Loucy (cell line): ENCODE measurements around the gene MBNL2.

Experiments used
- H2AFZ ChIP-seq: fragments of 200-600 bp; sonication (generic); 2 replicates; pipeline ENCODE4 v1.6.0; 2016; ENCODE audit warnings: antibody characterized with exemption, mild to moderate bottlenecking, low read length, moderate library complexity
- H3F3A ChIP-seq: fragments of 200-600 bp; 2 replicates; pipeline ENCODE4 v1.6.0; 2016; ENCODE audit warnings: antibody characterized with exemption, low read depth, mild to moderate bottlenecking
- H3K27me3 ChIP-seq: fragments of 200-600 bp; sonication (generic); 2 replicates; pipeline ENCODE4 v1.6.1; 2014; ENCODE audit warnings: low read length, mild to moderate bottlenecking; ENCODE audit not compliant: insufficient read depth, poor library complexity, severe bottlenecking
- H3K36me3 ChIP-seq: fragments of 200-600 bp; sonication (generic); 2 replicates; pipeline ENCODE4 v1.6.1; 2016; ENCODE audit warnings: low read length; ENCODE audit not compliant: insufficient read depth
- H3K4me1 ChIP-seq: fragments of 200-600 bp; sonication (generic); 2 replicates; pipeline ENCODE4 v1.5.1; 2014; ENCODE audit warnings: low read length, mild to moderate bottlenecking; ENCODE audit not compliant: insufficient read depth, poor library complexity, severe bottlenecking
- H3K4me2 ChIP-seq: fragments of 200-600 bp; sonication (generic); 2 replicates; pipeline ENCODE4 v1.6.0; 2014; ENCODE audit warnings: antibody characterized with exemption, low read length, low read depth, mild to moderate bottlenecking; ENCODE audit not compliant: poor library complexity, severe bottlenecking
- H3K4me3 ChIP-seq: fragments of 200-600 bp; sonication (generic); 2 replicates; pipeline ENCODE4 v1.5.1; 2014; ENCODE audit warnings: low read length, mild to moderate bottlenecking, mixed read lengths; ENCODE audit not compliant: poor library complexity, severe bottlenecking
- H3K79me2 ChIP-seq: fragments of 200-600 bp; sonication (generic); 2 replicates; pipeline ENCODE4 v1.6.1; 2014; ENCODE audit warnings: low read length; ENCODE audit not compliant: insufficient read depth
- H3K9ac ChIP-seq: fragments of 200-600 bp; sonication (generic); 2 replicates; pipeline ENCODE4 v1.6.0; 2014; ENCODE audit warnings: mild to moderate bottlenecking, low read depth, low read length, moderate library complexity; ENCODE audit not compliant: poor library complexity, severe bottlenecking
- H3K9me2 ChIP-seq: fragments of 200-600 bp; sonication (generic); replicated peaks from 2 replicates; pipeline ENCODE4 v1.6.1; 2016; ENCODE audit warnings: low read depth, low read length, mixed read lengths
- H3K9me3 ChIP-seq: fragments of 200-600 bp; sonication (generic); 2 replicates; pipeline ENCODE4 v1.6.1; 2014; ENCODE audit warnings: mild to moderate bottlenecking, antibody characterized with exemption, low read length, low read depth; ENCODE audit not compliant: insufficient read depth
- H4K20me1 ChIP-seq: fragments of 200-600 bp; sonication (generic); 2 replicates; pipeline ENCODE4 v1.6.0; 2014; ENCODE audit warnings: antibody characterized with exemption, low read length, mild to moderate bottlenecking; ENCODE audit not compliant: insufficient read depth, poor library complexity, severe bottlenecking
- EZH2phosphoT487 ChIP-seq: fragments of 200-600 bp; IDR thresholded peaks from 2 replicates; pipeline ENCODE4 v1.6.1; 2018; ENCODE audit warnings: antibody characterized with exemption, mild to moderate bottlenecking, moderate library complexity, borderline replicate concordance
- TF ChIP-seq, protein P1 (sequence below): fragments of 200-600 bp; sonication (generic); conservative IDR thresholded peaks from 2 replicates; pipeline ENCODE4 v1.5.1; 2014; ENCODE audit warnings: mild to moderate bottlenecking, antibody characterized with exemption, low read length

Gene MBNL2

DNA sequence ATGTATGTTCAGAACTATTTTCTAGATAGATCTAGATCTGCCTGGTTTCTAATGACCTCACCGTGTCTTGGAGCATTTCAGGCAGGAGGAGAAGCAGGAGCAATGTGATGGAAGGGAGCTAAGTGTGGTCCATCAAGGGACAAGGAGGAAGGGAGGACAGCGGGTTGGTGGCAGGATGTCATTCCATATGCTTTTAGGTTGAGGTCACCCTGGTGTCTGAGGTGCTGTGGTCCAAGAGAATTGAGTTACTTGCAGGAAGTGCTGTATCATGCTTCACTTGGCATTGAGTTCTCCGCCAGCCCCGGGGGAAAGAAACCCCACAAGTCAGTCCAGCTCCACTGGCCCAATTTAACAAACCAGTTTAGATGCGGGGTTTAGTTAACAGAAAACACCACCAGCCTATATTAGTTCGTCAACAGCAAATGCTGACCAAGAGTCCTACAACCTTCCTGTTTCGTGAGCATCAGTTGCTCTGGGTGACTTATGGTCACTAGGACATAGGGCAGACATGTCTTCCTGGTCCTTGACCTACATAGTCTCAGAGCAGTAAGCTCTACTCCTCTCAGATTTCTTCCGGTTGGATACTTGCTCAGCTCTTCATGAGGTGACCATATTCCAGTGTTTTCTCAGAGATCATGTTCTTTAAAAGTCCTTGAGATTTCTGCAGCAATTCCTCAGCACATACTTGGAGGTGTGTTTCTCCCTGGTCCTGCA is 79.4 kb downstream of the MBNL2 start:
- no peaks in the 10 kb centered on the region for H3F3A ChIP-seq
- H3K27me3 ChIP-seq = no peaks in the 10 kb centered on the region
- H4K20me1 ChIP-seq = no peaks in the 10 kb centered on the region
- H3K4me3 ChIP-seq = no peak overlapping the region
- H3K9me3 ChIP-seq = no peaks in the 10 kb centered on the region
- H3K4me2 ChIP-seq = no peak overlapping the region
- TF ChIP-seq EZH2phosphoT487 = no peak
- TF ChIP-seq, protein P1, sequence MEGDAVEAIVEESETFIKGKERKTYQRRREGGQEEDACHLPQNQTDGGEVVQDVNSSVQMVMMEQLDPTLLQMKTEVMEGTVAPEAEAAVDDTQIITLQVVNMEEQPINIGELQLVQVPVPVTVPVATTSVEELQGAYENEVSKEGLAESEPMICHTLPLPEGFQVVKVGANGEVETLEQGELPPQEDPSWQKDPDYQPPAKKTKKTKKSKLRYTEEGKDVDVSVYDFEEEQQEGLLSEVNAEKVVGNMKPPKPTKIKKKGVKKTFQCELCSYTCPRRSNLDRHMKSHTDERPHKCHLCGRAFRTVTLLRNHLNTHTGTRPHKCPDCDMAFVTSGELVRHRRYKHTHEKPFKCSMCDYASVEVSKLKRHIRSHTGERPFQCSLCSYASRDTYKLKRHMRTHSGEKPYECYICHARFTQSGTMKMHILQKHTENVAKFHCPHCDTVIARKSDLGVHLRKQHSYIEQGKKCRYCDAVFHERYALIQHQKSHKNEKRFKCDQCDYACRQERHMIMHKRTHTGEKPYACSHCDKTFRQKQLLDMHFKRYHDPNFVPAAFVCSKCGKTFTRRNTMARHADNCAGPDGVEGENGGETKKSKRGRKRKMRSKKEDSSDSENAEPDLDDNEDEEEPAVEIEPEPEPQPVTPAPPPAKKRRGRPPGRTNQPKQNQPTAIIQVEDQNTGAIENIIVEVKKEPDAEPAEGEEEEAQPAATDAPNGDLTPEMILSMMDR = no peak
- no peaks in the 10 kb centered on the region for H3K9me2 ChIP-seq
- H3K4me1 ChIP-seq = no peaks in the 10 kb centered on the region
- H3K9ac ChIP-seq = no peak overlapping the region
- H3K36me3 ChIP-seq = no peaks in the 10 kb centered on the region
- H2AFZ ChIP-seq = no peak overlapping the region
- no peaks in the 10 kb centered on the region for H3K79me2 ChIP-seq

DNA sequence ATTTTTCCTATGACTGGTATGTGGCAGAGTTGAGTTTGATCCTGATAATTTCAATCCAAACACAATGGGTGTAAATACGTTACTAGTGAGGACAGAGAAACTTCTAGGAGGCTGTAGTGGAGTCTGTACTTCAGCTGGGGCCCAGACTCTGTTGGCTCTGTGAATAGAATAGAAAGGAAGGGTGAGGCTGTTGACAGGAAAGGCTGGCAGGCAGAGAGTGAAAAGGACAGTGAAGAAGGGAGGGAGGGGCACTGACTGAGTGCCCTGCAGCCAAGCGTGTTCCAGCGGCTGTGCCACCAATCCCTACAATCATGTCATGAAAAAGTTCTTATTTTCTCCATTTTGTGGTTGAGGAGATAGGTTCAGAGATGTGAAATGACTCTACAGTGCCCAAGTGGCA is 80.5 kb downstream of the MBNL2 start:
- Histone ChIP-seq H3F3A (no peaks in the 10 kb centered on the region), H3K9ac (no peak overlapping the region), H2AFZ (no peak overlapping the region), H3K4me1 (no peaks in the 10 kb centered on the region), H4K20me1 (no peaks in the 10 kb centered on the region), H3K4me2 (no peak overlapping the region), H3K79me2 (no peaks in the 10 kb centered on the region), H3K27me3 (no peaks in the 10 kb centered on the region), H3K4me3 (no peak overlapping the region), H3K36me3 (no peaks in the 10 kb centered on the region), H3K9me3 (no peaks in the 10 kb centered on the region), H3K9me2 (no peaks in the 10 kb centered on the region)
- TF ChIP-seq EZH2phosphoT487 = no peak
- TF ChIP-seq, protein P1 = no peak

GRCh38 chr13:97306106-97306505 is 84.0 kb downstream of the MBNL2 start:
- Histone ChIP-seq H3K27me3 (no peaks in the 10 kb centered on the region), H3K9me3 (no peaks in the 10 kb centered on the region), H3K9me2 (no peaks in the 10 kb centered on the region), H3K4me2 (no peak overlapping the region), H3K36me3 (no peaks in the 10 kb centered on the region), H3K9ac (no peak overlapping the region), H3K79me2 (no peaks in the 10 kb centered on the region), H3F3A (no peaks in the 10 kb centered on the region), H3K4me3 (no peak overlapping the region), H3K4me1 (no peaks in the 10 kb centered on the region), H4K20me1 (no peaks in the 10 kb centered on the region), H2AFZ (no peak overlapping the region)
- TF ChIP-seq, protein P1 = no peak
- no peak for TF ChIP-seq EZH2phosphoT487
